GM12878 (cell line): Measurements from ENCODE around the gene TMEM72. TPM values are rescaled to one million over a fixed set of nuclear protein-coding genes. Genes with fewer than 3 reads are reported as not detected.

Source experiments
- ATAC-seq: fragments of 200-7000 bp; cut with Tn5 transposase; 3 replicates; pipeline ENCODE4 v1.9.1; 2020; ENCODE audit warnings: mild to moderate bottlenecking, moderate library complexity
- BruUV-seq: library from RNA; stranded (reverse); fragments of 400-500 nt; replicated peaks from 2 replicates; lab custom pipeline; 2021; lab: Mats Ljungman, UMichigan
- CTCF ChIA-PET: fragments of 300-600 bp; sonication (Branson Sonifier 250); formaldehyde crosslinking; extraction: SDS; loops from one replicate; lab custom pipeline; 2021; ENCODE audit warnings: inconsistent platforms; lab: Yijun Ruan, JAX
- POLR2A ChIA-PET: fragments of 350-600 bp; formaldehyde crosslinking; extraction: SDS; loops from one replicate; lab custom pipeline; 2021; ENCODE audit warnings: inconsistent platforms; lab: Charles Lee
- RAD21 ChIA-PET: fragments of 300-600 bp; sonication (Branson Sonifier 250); formaldehyde crosslinking; loops from one replicate; lab custom pipeline; 2023; ENCODE audit warnings: antibody characterized with exemption; ENCODE audit not compliant: unreplicated experiment; lab: Charles Lee
- SMC1A ChIA-PET: fragments of 300-600 bp; sonication (Branson Sonifier 250); formaldehyde crosslinking; loops from one replicate; lab custom pipeline; 2023; ENCODE audit not compliant: unreplicated experiment, uncharacterized antibody; lab: Charles Lee
- DNase-seq: peaks from one replicate; pipeline ENCODE4 v3.0.0-alpha.2; 2011; ENCODE audit warnings: low read depth, low spot score
- FAIRE-seq: peaks from 3 replicates; lab custom pipeline; 2011; peaks lifted over from hg19 to GRCh38; lab: Jason Lieb, UNC
- H2AFZ ChIP-seq: 2 replicates; pipeline ENCODE4 v1.6.0; 2011; ENCODE audit warnings: low read depth, low read length, control low read depth; ENCODE audit not compliant: control insufficient read depth
- H3K27ac ChIP-seq: 2 replicates; pipeline ENCODE4 v1.5.1; 2011; ENCODE audit warnings: control low read depth; ENCODE audit not compliant: control insufficient read depth, insufficient read depth
- H3K27me3 ChIP-seq, 2 experiments: replicated peaks in 1 of 2; 2 replicates each; pipeline versions ENCODE4 v1.6.0 to v1.6.1; 2011; ENCODE audit warnings: low read length in 1 of 2; ENCODE audit not compliant: control insufficient read depth in 2 of 2, insufficient read depth in 2 of 2
- H3K36me3 ChIP-seq, 2 experiments: 2 replicates each; pipeline ENCODE4 v1.5.1; 2011; ENCODE audit warnings: low read length in 1 of 2; ENCODE audit not compliant: control insufficient read depth in 2 of 2, insufficient read depth in 2 of 2
- H3K4me1 ChIP-seq: 2 replicates; pipeline ENCODE4 v1.6.1; 2011; ENCODE audit warnings: mild to moderate bottlenecking, low read length, moderate library complexity, mixed read lengths; ENCODE audit not compliant: control insufficient read depth, insufficient read depth
- H3K4me2 ChIP-seq: 2 replicates; pipeline ENCODE4 v1.6.0; 2011; ENCODE audit warnings: control low read depth; ENCODE audit not compliant: control insufficient read depth, insufficient read depth
- H3K4me3 ChIP-seq: fragments of 200-600 bp; sonication (generic); 2 replicates; pipeline ENCODE4 v1.5.1; 2016
- H3K79me2 ChIP-seq: 2 replicates; pipeline ENCODE4 v1.6.0; 2011; ENCODE audit warnings: low read length; ENCODE audit not compliant: control insufficient read depth, insufficient read depth
- H3K9ac ChIP-seq: 2 replicates; pipeline ENCODE4 v1.8.0; 2011; ENCODE audit warnings: low read length, control low read depth, mixed read lengths; ENCODE audit not compliant: control insufficient read depth, insufficient read depth
- H3K9me3 ChIP-seq: replicated peaks from 3 replicates; pipeline ENCODE4 v1.5.1; 2011; ENCODE audit warnings: mild to moderate bottlenecking, low read length; ENCODE audit not compliant: control insufficient read depth, insufficient read depth
- H4K20me1 ChIP-seq: 2 replicates; pipeline ENCODE4 v1.6.0; 2011; ENCODE audit not compliant: control insufficient read depth, insufficient read depth
- BHLHE40 ChIP-seq, 2 experiments: fragments of 450-650 bp in 1 of 2; IDR thresholded peaks; 2 replicates each; pipeline ENCODE4 v1.6.1; 2011 to 2017; ENCODE audit warnings: low read depth in 2 of 2, borderline replicate concordance in 1 of 2, improper control_type of control experiment in 1 of 2, low read length in 1 of 2, mild to moderate bottlenecking in 1 of 2
- DPF2 ChIP-seq: fragments of 450-650 bp; IDR thresholded peaks from 2 replicates; pipeline ENCODE4 v1.6.1; 2017; ENCODE audit warnings: mild to moderate bottlenecking
- GATAD2B ChIP-seq: fragments of 450-650 bp; conservative IDR thresholded peaks from 2 replicates; pipeline ENCODE4 v1.6.1; 2017; ENCODE audit warnings: low read depth, mild to moderate bottlenecking, moderate library complexity
- HDGF ChIP-seq: fragments of 450-650 bp; IDR thresholded peaks from 2 replicates; pipeline ENCODE4 v1.6.1; 2016; ENCODE audit warnings: antibody characterized with exemption
- LARP7 ChIP-seq: fragments of 450-650 bp; IDR thresholded peaks from 2 replicates; pipeline ENCODE4 v1.6.1; 2017; ENCODE audit warnings: mild to moderate bottlenecking
- MEF2B ChIP-seq: fragments of 450-650 bp; IDR thresholded peaks from 2 replicates; pipeline ENCODE4 v1.6.1; 2018; ENCODE audit warnings: mild to moderate bottlenecking, moderate library complexity; ENCODE audit not compliant: partially characterized antibody, poor library complexity, severe bottlenecking
- PAX5 ChIP-seq: IDR thresholded peaks from 2 replicates; pipeline ENCODE4 v1.6.1; 2011; ENCODE audit warnings: low read depth, low read length, borderline replicate concordance
- RELA ChIP-seq: fragments of 450-650 bp; IDR thresholded peaks from 2 replicates; pipeline ENCODE4 v1.8.0; 2014; ENCODE audit warnings: borderline replicate concordance; ENCODE audit not compliant: partially characterized antibody
- RFX5 ChIP-seq: IDR thresholded peaks from 2 replicates; pipeline ENCODE4 v1.6.1; 2011; ENCODE audit warnings: low read depth, low read length, improper control_type of control experiment
- YY1 ChIP-seq: IDR thresholded peaks from 2 replicates; pipeline ENCODE4 v1.6.1; 2011; ENCODE audit warnings: low read depth, mild to moderate bottlenecking, low read length
- WGBS: methylation state at CpG from one replicate; pipeline ENCODE4 v1.1.6; 2016; ENCODE audit warnings: low lambda C conversion rate; ENCODE audit not compliant: insufficient replicate concordance, insufficient coverage; ENCODE audit errors: missing lambda C conversion rate; 5-methylcytosine and 5-hydroxymethylcytosine counted together
- in situ Hi-C: fragments of 300-500 bp; cut with MboI; formaldehyde crosslinking; loops from 9 replicates; pipeline ENCODE4 v1.14.3; 2018; ENCODE audit warnings: mixed read lengths
- intact Hi-C: fragments of 100-400 bp; cut with micrococcal nuclease; formaldehyde crosslinking; loops from one replicate; pipeline ENCODE4 v1.14.2; 2022; ENCODE audit not compliant: unreplicated experiment
- polyA plus RNA-seq, 11 experiments: library from polyadenylated mRNA; depleted of rRNA in 4 of 11; unstranded in 6 of 11; stranded (reverse) in 5 of 11; fragments of >200 nt; fragmentation: Nextera tagmentation in 4 of 11; fragmentation: Illumina TruSeq in 1 of 11; extraction: Ambion mirVana in 4 of 11; extraction: Trizol in 1 of 11; gene quantifications; 1 replicate in 1 of 11; 2 replicates in 10 of 11; pipeline versions ENCODE4 v1.2.1 to v1.2.3, GENCODE V29; 2011 to 2016; ENCODE audit warnings: inconsistent platforms in 2 of 11, missing spikeins in 2 of 11, low read depth in 1 of 11
- total RNA-seq, 4 experiments: library from RNA; depleted of rRNA in 3 of 4; stranded (reverse); fragments of >200 nt in 3 of 4; fragmentation: Illumina TruSeq in 1 of 4; extraction: Trizol in 1 of 4; gene quantifications; 2 replicates each; pipeline versions ENCODE4 v1.2.1 to v1.2.3, GENCODE V29; 2013 to 2021
- TF ChIP-seq, protein P1 (sequence below): fragments of 450-650 bp; IDR thresholded peaks from 2 replicates; pipeline ENCODE4 v1.6.1; 2017; ENCODE audit warnings: mild to moderate bottlenecking, moderate library complexity
- TF ChIP-seq, protein P2 (sequence below): fragments of 450-650 bp; formaldehyde crosslinking; IDR thresholded peaks from 2 replicates; pipeline ENCODE4 v1.5.0; 2022; ENCODE audit warnings: mild to moderate bottlenecking, missing genetic modification characterization

Gene TMEM72
- total and polyA plus RNA-seq, 10 of the 15 experiments (the other 5 are each of a cell fraction or from before 2014, with no cell fraction given) = 0.12 TPM; not detected in 9

DNA sequence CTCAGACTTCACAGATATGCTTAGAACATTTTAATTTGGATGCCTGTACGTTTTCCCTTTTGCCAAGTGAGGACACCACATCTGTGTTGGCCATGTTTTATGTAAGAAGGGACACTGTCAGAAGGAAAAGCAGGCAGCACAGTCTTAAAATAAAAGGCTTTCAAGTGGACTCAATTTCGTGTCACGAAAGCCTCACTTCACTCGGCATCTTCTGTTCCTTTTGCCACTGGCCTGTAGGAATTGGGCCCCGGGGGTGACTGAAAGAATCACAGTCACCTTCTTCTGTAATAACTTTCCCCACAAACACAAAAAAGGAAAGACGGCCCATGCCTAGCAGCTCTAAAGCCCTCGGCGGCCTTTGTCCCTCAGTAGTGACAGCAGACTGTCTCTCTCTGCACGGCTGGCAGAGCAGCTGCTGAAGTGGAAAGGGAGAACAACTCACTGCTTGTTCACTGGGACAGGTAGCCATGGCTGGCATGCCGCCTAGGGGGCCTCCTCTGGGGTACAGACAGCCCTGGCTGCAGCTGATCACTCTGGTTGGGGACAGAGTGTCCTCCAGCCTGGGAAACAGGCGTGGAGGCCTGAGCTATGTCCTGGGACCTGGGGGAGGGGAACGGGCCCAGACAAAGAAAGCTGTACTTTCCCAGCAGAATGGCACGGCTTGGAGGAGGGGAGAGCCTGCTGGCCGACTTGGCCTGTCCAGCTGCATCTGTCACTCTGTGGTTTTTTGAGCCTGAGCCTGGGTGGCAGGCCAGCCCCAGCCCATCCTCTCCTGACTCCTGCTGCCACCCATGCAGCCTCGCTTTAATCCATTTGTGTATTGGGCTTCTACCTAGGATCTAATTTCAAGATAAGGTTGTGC is 52.9 kb downstream of the TMEM72 start:
- in situ Hi-C loops (loop anchor here (10.0 to 25.0 kb wide), 2 partner anchors 1559 to 1802 kb away; partner anchors contain the start of gene HNRNPF), intact Hi-C loops (loop anchor here (10.0 kb wide), 2 partner anchors 411 to 1819 kb away; partner anchors contain the start of gene ALOX5)
- Histone ChIP-seq H3K27ac (peak overlapping the region; percentile 85), H3K9ac (peak overlapping the region; percentile 62), H3K9me3 (no peaks in the 10 kb centered on the region), H3K27me3 (no peaks in the 10 kb centered on the region), H3K4me2 (peak overlapping the region; percentile 82), H3K4me1 (peaks cover 84% of the 10 kb centered on the region), H3K36me3 (no peaks in the 10 kb centered on the region), H2AFZ (peak overlapping the region; percentile 51), H3K4me3 (peak overlapping the region; percentile 53), H4K20me1 (no peaks in the 10 kb centered on the region), H3K79me2 (peaks cover 33% of the 10 kb centered on the region)
- ATAC-seq = peak; percentile 34
- 4% methylated on average over 15 of the region's 15 CpGs for WGBS
- CTCF ChIA-PET = interaction anchor here (1.9 to 9.1 kb wide), 7 partner anchors 9 to 30 kb away, joined by 6 to 116 read pairs (median 14); partner anchors contain the start of gene DEPP1
- no TSS peak for BruUV-seq
- POLR2A ChIA-PET = interaction anchor here (0.8 to 14.0 kb wide), 8 partner anchors 9 to 978 kb away, joined by 3 to 174 read pairs (median 4); partner anchors contain the start of gene DEPP1
- FAIRE-seq = no peak
- SMC1A ChIA-PET = interaction anchor here (0.8 to 9.3 kb wide), 8 partner anchors 9 to 30 kb away, joined by 3 to 147 read pairs (median 24); partner anchors contain the start of gene DEPP1
- RAD21 ChIA-PET = interaction anchor here (0.8 to 9.2 kb wide), 8 partner anchors 10 to 456 kb away, joined by 3 to 124 read pairs (median 22); partner anchors contain the start of gene DEPP1
- no peak for DNase-seq
- TF ChIP-seq RFX5 (no peak), MEF2B (peak; percentile 47), HDGF (peak; percentile 69; the same call in 1 of the 2 replicates), YY1 (peak; percentile 38; the same call in 1 of the 2 replicates), LARP7 (peak; percentile 57; the same call in 1 of the 2 replicates), PAX5 (peak; percentile 11; the same call in 1 of the 2 replicates), DPF2 (peak; percentile 28; the same call in 1 of the 2 replicates), GATAD2B (0 out of 2 replicates have a peak, but pooled peaks have one; percentile 36), RELA (peak; percentile 33), BHLHE40 (IDR thresholded peaks at IDR 0.05; ENCODE audit: borderline replicate concordance in 1 of 2, low read depth in 2 of 2, low read length in 1 of 2) (peak in 1 of 2 experiments; percentile 31; a peak in 2 of 4 replicates)
- TF ChIP-seq, protein P1, sequence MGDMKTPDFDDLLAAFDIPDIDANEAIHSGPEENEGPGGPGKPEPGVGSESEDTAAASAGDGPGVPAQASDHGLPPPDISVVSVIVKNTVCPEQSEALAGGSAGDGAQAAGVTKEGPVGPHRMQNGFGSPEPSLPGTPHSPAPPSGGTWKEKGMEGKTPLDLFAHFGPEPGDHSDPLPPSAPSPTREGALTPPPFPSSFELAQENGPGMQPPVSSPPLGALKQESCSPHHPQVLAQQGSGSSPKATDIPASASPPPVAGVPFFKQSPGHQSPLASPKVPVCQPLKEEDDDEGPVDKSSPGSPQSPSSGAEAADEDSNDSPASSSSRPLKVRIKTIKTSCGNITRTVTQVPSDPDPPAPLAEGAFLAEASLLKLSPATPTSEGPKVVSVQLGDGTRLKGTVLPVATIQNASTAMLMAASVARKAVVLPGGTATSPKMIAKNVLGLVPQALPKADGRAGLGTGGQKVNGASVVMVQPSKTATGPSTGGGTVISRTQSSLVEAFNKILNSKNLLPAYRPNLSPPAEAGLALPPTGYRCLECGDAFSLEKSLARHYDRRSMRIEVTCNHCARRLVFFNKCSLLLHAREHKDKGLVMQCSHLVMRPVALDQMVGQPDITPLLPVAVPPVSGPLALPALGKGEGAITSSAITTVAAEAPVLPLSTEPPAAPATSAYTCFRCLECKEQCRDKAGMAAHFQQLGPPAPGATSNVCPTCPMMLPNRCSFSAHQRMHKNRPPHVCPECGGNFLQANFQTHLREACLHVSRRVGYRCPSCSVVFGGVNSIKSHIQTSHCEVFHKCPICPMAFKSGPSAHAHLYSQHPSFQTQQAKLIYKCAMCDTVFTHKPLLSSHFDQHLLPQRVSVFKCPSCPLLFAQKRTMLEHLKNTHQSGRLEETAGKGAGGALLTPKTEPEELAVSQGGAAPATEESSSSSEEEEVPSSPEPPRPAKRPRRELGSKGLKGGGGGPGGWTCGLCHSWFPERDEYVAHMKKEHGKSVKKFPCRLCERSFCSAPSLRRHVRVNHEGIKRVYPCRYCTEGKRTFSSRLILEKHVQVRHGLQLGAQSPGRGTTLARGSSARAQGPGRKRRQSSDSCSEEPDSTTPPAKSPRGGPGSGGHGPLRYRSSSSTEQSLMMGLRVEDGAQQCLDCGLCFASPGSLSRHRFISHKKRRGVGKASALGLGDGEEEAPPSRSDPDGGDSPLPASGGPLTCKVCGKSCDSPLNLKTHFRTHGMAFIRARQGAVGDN = peak; percentile 67
- TF ChIP-seq, protein P2, sequence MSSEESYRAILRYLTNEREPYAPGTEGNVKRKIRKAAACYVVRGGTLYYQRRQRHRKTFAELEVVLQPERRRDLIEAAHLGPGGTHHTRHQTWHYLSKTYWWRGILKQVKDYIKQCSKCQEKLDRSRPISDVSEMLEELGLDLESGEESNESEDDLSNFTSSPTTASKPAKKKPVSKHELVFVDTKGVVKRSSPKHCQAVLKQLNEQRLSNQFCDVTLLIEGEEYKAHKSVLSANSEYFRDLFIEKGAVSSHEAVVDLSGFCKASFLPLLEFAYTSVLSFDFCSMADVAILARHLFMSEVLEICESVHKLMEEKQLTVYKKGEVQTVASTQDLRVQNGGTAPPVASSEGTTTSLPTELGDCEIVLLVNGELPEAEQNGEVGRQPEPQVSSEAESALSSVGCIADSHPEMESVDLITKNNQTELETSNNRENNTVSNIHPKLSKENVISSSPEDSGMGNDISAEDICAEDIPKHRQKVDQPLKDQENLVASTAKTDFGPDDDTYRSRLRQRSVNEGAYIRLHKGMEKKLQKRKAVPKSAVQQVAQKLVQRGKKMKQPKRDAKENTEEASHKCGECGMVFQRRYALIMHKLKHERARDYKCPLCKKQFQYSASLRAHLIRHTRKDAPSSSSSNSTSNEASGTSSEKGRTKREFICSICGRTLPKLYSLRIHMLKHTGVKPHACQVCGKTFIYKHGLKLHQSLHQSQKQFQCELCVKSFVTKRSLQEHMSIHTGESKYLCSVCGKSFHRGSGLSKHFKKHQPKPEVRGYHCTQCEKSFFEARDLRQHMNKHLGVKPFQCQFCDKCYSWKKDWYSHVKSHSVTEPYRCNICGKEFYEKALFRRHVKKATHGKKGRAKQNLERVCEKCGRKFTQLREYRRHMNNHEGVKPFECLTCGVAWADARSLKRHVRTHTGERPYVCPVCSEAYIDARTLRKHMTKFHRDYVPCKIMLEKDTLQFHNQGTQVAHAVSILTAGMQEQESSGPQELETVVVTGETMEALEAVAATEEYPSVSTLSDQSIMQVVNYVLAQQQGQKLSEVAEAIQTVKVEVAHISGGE = no peak
